ENCODE measurements around the gene DGCR2.

Gene DGCR2

GRCh38 chr22:19126309-19127273 is 4.4 kb upstream of the DGCR2 start:
- Histone ChIP-seq H3K27me3 (ENCODE audit: insufficient read depth, low read length) (no peaks in the 10 kb centered on the region), H3K79me2 (ENCODE audit: control insufficient read depth, insufficient read depth, low read length, unreplicated experiment) (peaks cover 6% of the 10 kb centered on the region), H2AFZ (ENCODE audit: low read length, unreplicated experiment) (no peak overlapping the region), H3K27ac (ENCODE audit: low read depth, low read length) (no peak overlapping the region), H3K36me3 (ENCODE audit: insufficient read depth, low read length) (no peaks in the 10 kb centered on the region), H3K4me3 (ENCODE audit: low read depth, low read length) (no peak overlapping the region), H3K4me1 (ENCODE audit: control insufficient read depth, insufficient read depth, low read length, unreplicated experiment) (no peaks in the 10 kb centered on the region)

GRCh38 chr22:19125474-19126308 is 3.5 kb upstream of the DGCR2 start:
- H3K4me3 ChIP-seq (ENCODE audit: low read depth, low read length), result no peak overlapping the region
- H3K36me3 ChIP-seq (ENCODE audit: insufficient read depth, low read length), result no peaks in the 10 kb centered on the region
- H3K27me3 ChIP-seq (ENCODE audit: insufficient read depth, low read length), result no peaks in the 10 kb centered on the region
- H3K4me1 ChIP-seq (ENCODE audit: control insufficient read depth, insufficient read depth, low read length, unreplicated experiment), result peaks cover 4% of the 10 kb centered on the region
- no peak overlapping the region for H3K27ac ChIP-seq (ENCODE audit: low read depth, low read length)
- H3K79me2 ChIP-seq (ENCODE audit: control insufficient read depth, insufficient read depth, low read length, unreplicated experiment), result peaks cover 15% of the 10 kb centered on the region
- no peak overlapping the region for H2AFZ ChIP-seq (ENCODE audit: low read length, unreplicated experiment)

GRCh38 chr22:19125011-19125410 is 2.8 kb upstream of the DGCR2 start:
- Histone ChIP-seq H3K36me3 (ENCODE audit: insufficient read depth, low read length) (no peaks in the 10 kb centered on the region), H3K4me1 (ENCODE audit: control insufficient read depth, insufficient read depth, low read length, unreplicated experiment) (peaks cover 5% of the 10 kb centered on the region), H3K27ac (ENCODE audit: low read depth, low read length) (no peak overlapping the region), H3K4me3 (ENCODE audit: low read depth, low read length) (no peak overlapping the region), H3K79me2 (ENCODE audit: control insufficient read depth, insufficient read depth, low read length, unreplicated experiment) (peaks cover 22% of the 10 kb centered on the region), H2AFZ (ENCODE audit: low read length, unreplicated experiment) (no peak overlapping the region), H3K27me3 (ENCODE audit: insufficient read depth, low read length) (no peaks in the 10 kb centered on the region)

- Histone ChIP-seq H3K4me1 (ENCODE audit: control insufficient read depth, insufficient read depth, low read length, unreplicated experiment) (peaks cover 5% of the 10 kb centered on the region), H3K4me3 (ENCODE audit: low read depth, low read length) (no peak overlapping the region), H3K27ac (ENCODE audit: low read depth, low read length) (no peak overlapping the region), H3K27me3 (ENCODE audit: insufficient read depth, low read length) (no peaks in the 10 kb centered on the region), H3K36me3 (ENCODE audit: insufficient read depth, low read length) (no peaks in the 10 kb centered on the region), H3K79me2 (ENCODE audit: control insufficient read depth, insufficient read depth, low read length, unreplicated experiment) (peaks cover 26% of the 10 kb centered on the region), H2AFZ (ENCODE audit: low read length, unreplicated experiment) (no peak overlapping the region)
These were observed 2.2 kb upstream of the DGCR2 start for GRCh38 chr22:19124377-19124776.

- H3K4me1 ChIP-seq (ENCODE audit: control insufficient read depth, insufficient read depth, low read length, unreplicated experiment), result peaks cover 5% of the 10 kb centered on the region
- no peak overlapping the region for H2AFZ ChIP-seq (ENCODE audit: low read length, unreplicated experiment)
- peaks cover 29% of the 10 kb centered on the region for H3K79me2 ChIP-seq (ENCODE audit: control insufficient read depth, insufficient read depth, low read length, unreplicated experiment)
- no peak overlapping the region for H3K27ac ChIP-seq (ENCODE audit: low read depth, low read length)
- no peaks in the 10 kb centered on the region for H3K27me3 ChIP-seq (ENCODE audit: insufficient read depth, low read length)
- no peak overlapping the region for H3K4me3 ChIP-seq (ENCODE audit: low read depth, low read length)
- no peaks in the 10 kb centered on the region for H3K36me3 ChIP-seq (ENCODE audit: insufficient read depth, low read length)
These were observed 1.7 kb upstream of the DGCR2 start for GRCh38 chr22:19123936-19124335.

- no peak overlapping the region for H3K27ac ChIP-seq (ENCODE audit: low read depth, low read length)
- H3K27me3 ChIP-seq (ENCODE audit: insufficient read depth, low read length), result no peaks in the 10 kb centered on the region
- H2AFZ ChIP-seq (ENCODE audit: low read length, unreplicated experiment), result peak overlapping the region; percentile 75
These were observed 710 bp upstream of the DGCR2 start for GRCh38 chr22:19122752-19123492.

GRCh38 chr22:19121631-19122142 is 525 bp downstream of the DGCR2 start:
- no peaks in the 10 kb centered on the region for H3K36me3 ChIP-seq (ENCODE audit: insufficient read depth, low read length)
- no peaks in the 10 kb centered on the region for H3K27me3 ChIP-seq (ENCODE audit: insufficient read depth, low read length)
- H3K4me3 ChIP-seq (ENCODE audit: low read depth, low read length), result peak overlapping the region; percentile 97
- no peak overlapping the region for H3K27ac ChIP-seq (ENCODE audit: low read depth, low read length)
- H3K4me1 ChIP-seq (ENCODE audit: control insufficient read depth, insufficient read depth, low read length, unreplicated experiment), result peaks cover 5% of the 10 kb centered on the region
- H2AFZ ChIP-seq (ENCODE audit: low read length, unreplicated experiment), result peak overlapping the region; percentile 97
- H3K79me2 ChIP-seq (ENCODE audit: control insufficient read depth, insufficient read depth, low read length, unreplicated experiment), result peaks cover 49% of the 10 kb centered on the region

More at GRCh38 chr22:19122752-19123492, 710 bp upstream of the DGCR2 start:
- peaks cover 38% of the 10 kb centered on the region for H3K79me2 ChIP-seq (ENCODE audit: control insufficient read depth, insufficient read depth, low read length, unreplicated experiment)
- peak overlapping the region; percentile 97 for H3K4me3 ChIP-seq (ENCODE audit: low read depth, low read length)
- H3K4me1 ChIP-seq (ENCODE audit: control insufficient read depth, insufficient read depth, low read length, unreplicated experiment), result peaks cover 5% of the 10 kb centered on the region
- no peaks in the 10 kb centered on the region for H3K36me3 ChIP-seq (ENCODE audit: insufficient read depth, low read length)

GRCh38 chr22:19120829-19121630 is 1.2 kb downstream of the DGCR2 start:
- peaks cover 56% of the 10 kb centered on the region for H3K79me2 ChIP-seq (ENCODE audit: control insufficient read depth, insufficient read depth, low read length, unreplicated experiment)
- no peak overlapping the region for H3K27ac ChIP-seq (ENCODE audit: low read depth, low read length)
- H3K4me1 ChIP-seq (ENCODE audit: control insufficient read depth, insufficient read depth, low read length, unreplicated experiment), result peaks cover 5% of the 10 kb centered on the region
- H3K4me3 ChIP-seq (ENCODE audit: low read depth, low read length), result peak overlapping the region; percentile 97
- no peaks in the 10 kb centered on the region for H3K36me3 ChIP-seq (ENCODE audit: insufficient read depth, low read length)
- no peaks in the 10 kb centered on the region for H3K27me3 ChIP-seq (ENCODE audit: insufficient read depth, low read length)
- H2AFZ ChIP-seq (ENCODE audit: low read length, unreplicated experiment), result no peak overlapping the region

GRCh38 chr22:19119949-19120348 is 2.3 kb downstream of the DGCR2 start:
- H2AFZ ChIP-seq (ENCODE audit: low read length, unreplicated experiment), result no peak overlapping the region
- no peak overlapping the region; the same call in 1 of the 2 replicates for H3K4me3 ChIP-seq (ENCODE audit: low read depth, low read length)
- H3K27ac ChIP-seq (ENCODE audit: low read depth, low read length), result no peak overlapping the region
- no peaks in the 10 kb centered on the region for H3K36me3 ChIP-seq (ENCODE audit: insufficient read depth, low read length)
- no peaks in the 10 kb centered on the region for H3K27me3 ChIP-seq (ENCODE audit: insufficient read depth, low read length)
- H3K4me1 ChIP-seq (ENCODE audit: control insufficient read depth, insufficient read depth, low read length, unreplicated experiment), result peaks cover 5% of the 10 kb centered on the region
- H3K79me2 ChIP-seq (ENCODE audit: control insufficient read depth, insufficient read depth, low read length, unreplicated experiment), result peaks cover 66% of the 10 kb centered on the region
